ENCODE data around the gene FAM50A. TPM values are rescaled to one million over a fixed set of nuclear protein-coding genes. Genes with fewer than 3 reads are reported as not detected.
"Not testable (repeated sequence)": the region's sequence is repeated elsewhere in the genome, so short reads cannot be mapped to it uniquely, and the experiment has no call there.

FAM50A gene
- total RNA-seq, 1 donor from 2014 or later, result 108 TPM

- Mint-ChIP-seq H3K36me3 (ENCODE audit: low read depth) (peaks cover 20% of the 10 kb centered on the region), H3K27me3 (ENCODE audit: low read depth) (no peaks in the 10 kb centered on the region), H3K4me1 (ENCODE audit: low read depth) (peaks cover 11% of the 10 kb centered on the region), H3K27ac (ENCODE audit: unreplicated experiment) (peak overlapping the region; percentile 99), H3K9me3 (ENCODE audit: low read depth) (no peaks in the 10 kb centered on the region), H3K4me3 (ENCODE audit: unreplicated experiment) (peak overlapping the region; percentile 96)
- no peak for DNase-seq (ENCODE audit: low spot score)
- no peak for TF ChIP-seq CTCF (IDR thresholded peaks at IDR 0.05)
Measured at GRCh38 chrX:154399527-154400368, 44.2 kb upstream of the FAM50A start.

DNA sequence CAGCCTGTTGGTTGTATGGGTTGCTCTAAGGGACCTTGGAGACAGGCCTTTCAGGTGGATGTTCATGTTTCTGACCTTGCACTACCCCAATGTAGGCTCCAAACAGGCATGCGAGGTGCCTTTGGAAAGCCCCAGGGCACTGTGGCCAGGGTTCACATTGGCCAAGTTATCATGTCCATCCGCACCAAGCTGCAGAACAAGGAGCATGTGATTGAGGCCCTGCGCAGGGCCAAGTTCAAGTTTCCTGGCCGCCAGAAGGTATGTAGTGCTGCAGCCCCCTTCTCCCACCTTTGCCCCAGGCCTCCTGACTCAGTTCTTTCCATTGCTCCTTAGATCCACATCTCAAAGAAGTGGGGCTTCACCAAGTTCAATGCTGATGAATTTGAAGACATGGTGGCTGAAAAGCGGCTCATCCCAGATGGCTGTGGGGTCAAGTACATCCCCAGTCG is 43.5 kb upstream of the FAM50A start:
- Mint-ChIP-seq H3K36me3 (ENCODE audit: low read depth) (peaks cover 20% of the 10 kb centered on the region), H3K4me1 (ENCODE audit: low read depth) (peaks cover 11% of the 10 kb centered on the region), H3K27ac (ENCODE audit: unreplicated experiment) (peak overlapping the region; percentile 78), H3K4me3 (ENCODE audit: unreplicated experiment) (peak overlapping the region; percentile 96)
- not testable (repeated sequence) for H3K9me3 Mint-ChIP-seq (ENCODE audit: low read depth); H3K27me3 Mint-ChIP-seq (ENCODE audit: low read depth); DNase-seq (ENCODE audit: low spot score)

DNA sequence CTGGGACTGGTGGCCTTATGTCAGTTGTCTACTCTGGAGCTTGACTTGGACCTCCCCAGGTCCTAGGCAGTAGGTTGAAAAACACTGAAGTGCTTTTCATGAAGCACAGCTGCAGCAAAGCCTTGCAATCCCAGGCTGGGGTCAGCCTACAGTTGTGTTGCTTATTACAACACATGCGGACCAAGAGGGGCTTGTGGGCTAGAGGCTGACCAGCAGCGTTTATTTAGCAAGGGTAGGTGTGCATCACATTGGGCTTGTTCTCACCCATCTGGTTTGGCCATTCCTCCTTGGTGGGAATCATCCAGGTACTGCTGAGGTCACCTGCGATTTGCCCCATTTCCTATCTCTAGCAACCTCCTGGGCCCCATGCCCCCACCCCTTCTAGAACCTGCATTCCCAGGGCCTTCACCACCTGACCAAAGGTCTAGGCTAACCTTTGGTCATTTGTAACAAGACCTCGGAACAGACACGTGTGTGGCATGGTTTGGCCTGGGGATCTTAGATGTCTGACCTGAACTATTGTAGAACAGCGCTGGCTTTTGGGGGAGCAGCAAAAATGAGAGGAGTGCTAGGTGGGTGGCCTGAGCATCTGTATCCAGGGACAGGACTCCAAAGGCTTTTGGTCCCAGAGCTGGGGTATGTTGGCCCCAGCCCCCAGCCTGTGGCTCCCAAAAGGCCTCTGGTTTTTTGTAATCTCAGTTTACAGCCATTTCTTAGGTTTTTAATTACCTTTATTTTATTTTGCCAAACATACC is 42.7 kb upstream of the FAM50A start:
- Mint-ChIP-seq H3K4me3 (ENCODE audit: unreplicated experiment) (no peak overlapping the region), H3K4me1 (ENCODE audit: low read depth) (peaks cover 11% of the 10 kb centered on the region), H3K27me3 (ENCODE audit: low read depth) (no peaks in the 10 kb centered on the region), H3K36me3 (ENCODE audit: low read depth) (peaks cover 20% of the 10 kb centered on the region), H3K27ac (ENCODE audit: unreplicated experiment) (peak overlapping the region; percentile 78), H3K9me3 (ENCODE audit: low read depth) (no peaks in the 10 kb centered on the region)
- DNase-seq (ENCODE audit: low spot score), result no peak
- no peak for TF ChIP-seq CTCF (IDR thresholded peaks at IDR 0.05)

GRCh38 chrX:154401918-154402621 is 41.9 kb upstream of the FAM50A start:
- TF ChIP-seq CTCF (IDR thresholded peaks at IDR 0.05), result no peak
- Mint-ChIP-seq H3K27me3 (ENCODE audit: low read depth) (no peaks in the 10 kb centered on the region), H3K4me3 (ENCODE audit: unreplicated experiment) (no peak overlapping the region), H3K36me3 (ENCODE audit: low read depth) (peaks cover 20% of the 10 kb centered on the region), H3K4me1 (ENCODE audit: low read depth) (peaks cover 9% of the 10 kb centered on the region), H3K9me3 (ENCODE audit: low read depth) (no peaks in the 10 kb centered on the region), H3K27ac (ENCODE audit: unreplicated experiment) (peak overlapping the region; percentile 77)
- DNase-seq (ENCODE audit: low spot score), result no peak

- H3K27me3 Mint-ChIP-seq (ENCODE audit: low read depth), result no peaks in the 10 kb centered on the region
- no peaks in the 10 kb centered on the region for H3K9me3 Mint-ChIP-seq (ENCODE audit: low read depth)
- peak overlapping the region; percentile 77 for H3K27ac Mint-ChIP-seq (ENCODE audit: unreplicated experiment)
- peaks cover 8% of the 10 kb centered on the region for H3K4me1 Mint-ChIP-seq (ENCODE audit: low read depth)
- TF ChIP-seq CTCF (IDR thresholded peaks at IDR 0.05), result no peak
- peaks cover 20% of the 10 kb centered on the region for H3K36me3 Mint-ChIP-seq (ENCODE audit: low read depth)
- DNase-seq (ENCODE audit: low spot score), result no peak
- no peak overlapping the region for H3K4me3 Mint-ChIP-seq (ENCODE audit: unreplicated experiment)
Measured at GRCh38 chrX:154402622-154403127, 41.3 kb upstream of the FAM50A start.
